GM23338 (cell line): ENCODE results near the gene HHATL.

Experiments used
- CREB1 ChIP-seq: fragments of 250-450 bp; sonication (Bioruptor Pico); IDR thresholded peaks from 2 replicates; pipeline ENCODE4 v1.5.0; 2020; ENCODE audit warnings: low read depth, mild to moderate bottlenecking, moderate library complexity
- ETS1 ChIP-seq: IDR thresholded peaks from 2 replicates; pipeline ENCODE4 v1.6.1; 2016; ENCODE audit warnings: antibody characterized with exemption
- EZH2 ChIP-seq: fragments of 200-600 bp; sonication (generic); IDR thresholded peaks from one replicate; pipeline ENCODE4 v1.8.0; 2017; ENCODE audit warnings: antibody characterized with exemption, mild to moderate bottlenecking, low read depth; ENCODE audit not compliant: unreplicated experiment
- EZH2phosphoT487 ChIP-seq: fragments of 200-600 bp; sonication (generic); IDR thresholded peaks from one replicate; pipeline ENCODE4 v1.8.1; 2018; ENCODE audit warnings: antibody characterized with exemption; ENCODE audit not compliant: unreplicated experiment
- JUNB ChIP-seq: IDR thresholded peaks from one replicate; pipeline ENCODE4 v1.6.1; 2016; ENCODE audit warnings: antibody characterized with exemption; ENCODE audit not compliant: unreplicated experiment
- NANOG ChIP-seq: IDR thresholded peaks from 2 replicates; pipeline ENCODE4 v1.6.1; 2016; ENCODE audit warnings: antibody characterized with exemption, borderline replicate concordance
- POLR2AphosphoS5 ChIP-seq: IDR thresholded peaks from 2 replicates; pipeline ENCODE4 v1.6.1; 2016; ENCODE audit warnings: antibody characterized with exemption, low read depth
- STAT1 ChIP-seq: IDR thresholded peaks from one replicate; pipeline ENCODE4 v1.6.1; 2016; ENCODE audit warnings: antibody characterized with exemption; ENCODE audit not compliant: unreplicated experiment
- ZNF114 ChIP-seq: fragments of 250-450 bp; sonication (Bioruptor Pico); IDR thresholded peaks from 2 replicates; pipeline ENCODE4 v1.5.0; 2020; ENCODE audit warnings: mild to moderate bottlenecking, moderate library complexity
- ZNF331 ChIP-seq: fragments of 250-450 bp; sonication (Bioruptor Pico); IDR thresholded peaks from 2 replicates; pipeline ENCODE4 v1.5.0; 2020; ENCODE audit warnings: low read depth, mild to moderate bottlenecking, moderate library complexity
- TF ChIP-seq, protein P1 (sequence below), 2 experiments: fragments of 200-600 bp in 1 of 2; sonication (generic) in 1 of 2; conservative IDR thresholded peaks; 2 replicates each; pipeline versions ENCODE4 v1.5.1 to v1.6.1; 2016 to 2017; ENCODE audit warnings: antibody characterized with exemption in 2 of 2, low read depth in 2 of 2, mild to moderate bottlenecking in 2 of 2, moderate library complexity in 1 of 2
- TF ChIP-seq, protein P2 (sequence below): IDR thresholded peaks from one replicate; pipeline ENCODE4 v1.6.1; 2018; ENCODE audit warnings: antibody characterized with exemption; ENCODE audit not compliant: unreplicated experiment

DNA sequence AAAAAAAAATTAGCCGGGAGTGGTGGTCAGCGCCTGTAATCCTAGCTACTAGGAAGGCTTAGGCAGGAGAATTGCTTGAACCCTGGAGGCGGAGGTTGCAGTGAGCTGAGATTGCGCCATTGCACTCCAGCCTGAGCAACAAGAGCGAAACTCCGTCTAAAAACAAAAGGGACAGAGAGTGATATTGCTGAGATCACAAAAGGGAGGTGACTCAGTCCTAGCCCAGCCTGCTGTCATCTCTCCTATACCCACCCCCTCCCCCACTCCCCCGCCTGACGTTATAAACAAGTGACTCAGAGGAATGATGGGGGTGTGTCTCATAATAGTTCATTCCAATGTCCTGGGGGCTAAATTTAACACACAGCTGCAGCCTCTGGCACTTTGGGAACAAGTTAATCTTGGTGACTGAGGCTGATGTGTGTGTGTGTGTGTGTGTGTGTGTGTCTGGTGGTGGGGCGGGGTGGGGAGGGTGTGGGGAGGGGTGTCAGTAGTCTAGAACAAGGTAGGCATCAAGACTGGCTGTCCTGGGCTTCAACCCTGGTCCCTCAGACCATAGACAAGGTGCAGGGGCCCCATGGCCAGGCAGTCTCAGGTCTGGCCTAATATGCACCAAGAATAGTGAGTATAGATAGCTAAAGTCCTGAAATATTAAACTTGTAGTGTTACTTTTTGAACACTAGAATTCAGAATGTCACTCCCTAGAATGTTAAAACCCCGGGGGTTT lies 18.6 kb downstream of the HHATL start:
- TF ChIP-seq POLR2AphosphoS5 = no peak
- TF ChIP-seq, protein P1, sequence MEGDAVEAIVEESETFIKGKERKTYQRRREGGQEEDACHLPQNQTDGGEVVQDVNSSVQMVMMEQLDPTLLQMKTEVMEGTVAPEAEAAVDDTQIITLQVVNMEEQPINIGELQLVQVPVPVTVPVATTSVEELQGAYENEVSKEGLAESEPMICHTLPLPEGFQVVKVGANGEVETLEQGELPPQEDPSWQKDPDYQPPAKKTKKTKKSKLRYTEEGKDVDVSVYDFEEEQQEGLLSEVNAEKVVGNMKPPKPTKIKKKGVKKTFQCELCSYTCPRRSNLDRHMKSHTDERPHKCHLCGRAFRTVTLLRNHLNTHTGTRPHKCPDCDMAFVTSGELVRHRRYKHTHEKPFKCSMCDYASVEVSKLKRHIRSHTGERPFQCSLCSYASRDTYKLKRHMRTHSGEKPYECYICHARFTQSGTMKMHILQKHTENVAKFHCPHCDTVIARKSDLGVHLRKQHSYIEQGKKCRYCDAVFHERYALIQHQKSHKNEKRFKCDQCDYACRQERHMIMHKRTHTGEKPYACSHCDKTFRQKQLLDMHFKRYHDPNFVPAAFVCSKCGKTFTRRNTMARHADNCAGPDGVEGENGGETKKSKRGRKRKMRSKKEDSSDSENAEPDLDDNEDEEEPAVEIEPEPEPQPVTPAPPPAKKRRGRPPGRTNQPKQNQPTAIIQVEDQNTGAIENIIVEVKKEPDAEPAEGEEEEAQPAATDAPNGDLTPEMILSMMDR (conservative IDR thresholded peaks at IDR 0.05; ENCODE audit: low read depth in 2 of 2) = no peak
- TF ChIP-seq, protein P2, sequence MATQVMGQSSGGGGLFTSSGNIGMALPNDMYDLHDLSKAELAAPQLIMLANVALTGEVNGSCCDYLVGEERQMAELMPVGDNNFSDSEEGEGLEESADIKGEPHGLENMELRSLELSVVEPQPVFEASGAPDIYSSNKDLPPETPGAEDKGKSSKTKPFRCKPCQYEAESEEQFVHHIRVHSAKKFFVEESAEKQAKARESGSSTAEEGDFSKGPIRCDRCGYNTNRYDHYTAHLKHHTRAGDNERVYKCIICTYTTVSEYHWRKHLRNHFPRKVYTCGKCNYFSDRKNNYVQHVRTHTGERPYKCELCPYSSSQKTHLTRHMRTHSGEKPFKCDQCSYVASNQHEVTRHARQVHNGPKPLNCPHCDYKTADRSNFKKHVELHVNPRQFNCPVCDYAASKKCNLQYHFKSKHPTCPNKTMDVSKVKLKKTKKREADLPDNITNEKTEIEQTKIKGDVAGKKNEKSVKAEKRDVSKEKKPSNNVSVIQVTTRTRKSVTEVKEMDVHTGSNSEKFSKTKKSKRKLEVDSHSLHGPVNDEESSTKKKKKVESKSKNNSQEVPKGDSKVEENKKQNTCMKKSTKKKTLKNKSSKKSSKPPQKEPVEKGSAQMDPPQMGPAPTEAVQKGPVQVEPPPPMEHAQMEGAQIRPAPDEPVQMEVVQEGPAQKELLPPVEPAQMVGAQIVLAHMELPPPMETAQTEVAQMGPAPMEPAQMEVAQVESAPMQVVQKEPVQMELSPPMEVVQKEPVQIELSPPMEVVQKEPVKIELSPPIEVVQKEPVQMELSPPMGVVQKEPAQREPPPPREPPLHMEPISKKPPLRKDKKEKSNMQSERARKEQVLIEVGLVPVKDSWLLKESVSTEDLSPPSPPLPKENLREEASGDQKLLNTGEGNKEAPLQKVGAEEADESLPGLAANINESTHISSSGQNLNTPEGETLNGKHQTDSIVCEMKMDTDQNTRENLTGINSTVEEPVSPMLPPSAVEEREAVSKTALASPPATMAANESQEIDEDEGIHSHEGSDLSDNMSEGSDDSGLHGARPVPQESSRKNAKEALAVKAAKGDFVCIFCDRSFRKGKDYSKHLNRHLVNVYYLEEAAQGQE = no peak
- TF ChIP-seq EZH2 = no peak
- no peak for TF ChIP-seq JUNB
- no peak for TF ChIP-seq EZH2phosphoT487
- TF ChIP-seq STAT1 = no peak
- TF ChIP-seq NANOG = no peak
- TF ChIP-seq CREB1 = no peak
- TF ChIP-seq ETS1 = no peak
- no peak for TF ChIP-seq ZNF331 (CRISPR knock-in tag)
- TF ChIP-seq ZNF114 = no peak
